ENCODE measurements around the gene SCN5A. TPM values are rescaled to one million over a fixed set of nuclear protein-coding genes. Genes with fewer than 3 reads are reported as not detected.

Gene SCN5A
- total RNA-seq, 4 donors from 2014 or later: 0.42 to 1.3 (median 0.77) TPM

- TF ChIP-seq POLR2AphosphoS5 (IDR thresholded peaks at IDR 0.05) (no peak), CTCF (IDR thresholded peaks at IDR 0.05) (no peak), POLR2A (IDR thresholded peaks at IDR 0.05; ENCODE audit: low read depth) (no peak), EP300 (IDR thresholded peaks at IDR 0.05) (no peak)
- no peaks in the 10 kb centered on the region for H3K27me3 ChIP-seq
- peaks cover 0 to 23% (median 0%) of the 10 kb centered on the region in 4 donors for H3K36me3 ChIP-seq
- no peak overlapping the region for H3K4me3 ChIP-seq
- H3K4me1 ChIP-seq: peaks cover 0 to 9% (median 0%) of the 10 kb centered on the region in 4 donors
- no peaks in the 10 kb centered on the region for H3K9me3 ChIP-seq
- intact Hi-C loops (cut with DNase I): no loop called here
- 87% methylated on average over 7 of the region's 9 CpGs for WGBS
- no peak for DNase-seq (ENCODE audit: extremely low spot score)
- H3K27ac ChIP-seq (replicated peaks in 1 of 4): no peak overlapping the region
Measured at GRCh38 chr3:38614651-38615352, 34.7 kb downstream of the SCN5A start.

DNA sequence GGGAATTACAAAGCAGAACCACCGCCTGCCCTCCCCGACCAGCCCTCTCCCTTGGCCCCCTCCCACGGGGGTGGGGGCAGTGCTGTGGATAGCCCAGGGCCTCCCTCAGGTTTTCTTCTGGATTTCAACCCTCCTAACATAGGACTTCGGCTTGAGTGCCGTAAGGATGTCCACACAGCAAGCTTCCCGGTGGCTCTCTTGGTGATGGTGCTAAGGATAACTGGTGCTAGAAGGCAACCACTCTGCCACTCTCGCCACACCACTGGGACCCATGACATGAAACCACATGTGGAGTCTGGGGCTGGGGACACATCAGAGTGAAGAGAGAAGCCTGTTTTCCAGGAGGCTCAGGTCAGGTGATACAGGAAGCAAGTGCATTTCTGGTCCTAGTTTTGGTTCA is 35.4 kb downstream of the SCN5A start:
- Histone ChIP-seq H3K27me3 (no peaks in the 10 kb centered on the region), H3K4me1 (peaks cover 0 to 9% (median 0%) of the 10 kb centered on the region in 4 donors), H3K4me3 (no peak overlapping the region), H3K36me3 (peaks cover 0 to 30% (median 0%) of the 10 kb centered on the region in 4 donors), H3K9me3 (no peaks in the 10 kb centered on the region), H3K27ac (replicated peaks in 1 of 4) (no peak overlapping the region)
- WGBS: 87% methylated on average over 7 of the region's 7 CpGs
- TF ChIP-seq EP300 (IDR thresholded peaks at IDR 0.05) (no peak), POLR2AphosphoS5 (IDR thresholded peaks at IDR 0.05) (no peak), CTCF (IDR thresholded peaks at IDR 0.05) (no peak), POLR2A (IDR thresholded peaks at IDR 0.05; ENCODE audit: low read depth) (no peak)
- intact Hi-C loops (cut with DNase I): no loop called here
- DNase-seq (ENCODE audit: extremely low spot score): no peak

GRCh38 chr3:38613426-38613825 is 36.1 kb downstream of the SCN5A start:
- 88% methylated on average over 5 of the region's 5 CpGs for WGBS
- no peak for DNase-seq (ENCODE audit: extremely low spot score)
- TF ChIP-seq EP300 (IDR thresholded peaks at IDR 0.05) (no peak), POLR2AphosphoS5 (IDR thresholded peaks at IDR 0.05) (no peak), POLR2A (IDR thresholded peaks at IDR 0.05; ENCODE audit: low read depth) (no peak), CTCF (IDR thresholded peaks at IDR 0.05) (no peak)

GRCh38 chr3:38611866-38612265 is 37.6 kb downstream of the SCN5A start:
- WGBS: 100% methylated on average over 1 of the region's 4 CpGs
- Histone ChIP-seq H3K9me3 (no peaks in the 10 kb centered on the region), H3K4me1 (peaks cover 0 to 9% (median 0%) of the 10 kb centered on the region in 4 donors), H3K27me3 (no peaks in the 10 kb centered on the region), H3K4me3 (no peak overlapping the region), H3K36me3 (peaks cover 0 to 52% (median 0%) of the 10 kb centered on the region in 4 donors), H3K27ac (replicated peaks in 1 of 4) (no peak overlapping the region)
- TF ChIP-seq POLR2A (IDR thresholded peaks at IDR 0.05; ENCODE audit: low read depth) (no peak), EP300 (IDR thresholded peaks at IDR 0.05) (no peak), POLR2AphosphoS5 (IDR thresholded peaks at IDR 0.05) (no peak), CTCF (IDR thresholded peaks at IDR 0.05) (no peak)
- no peak for DNase-seq (ENCODE audit: extremely low spot score)
- intact Hi-C loops (cut with DNase I): no loop called here

More at GRCh38 chr3:38613426-38613825, 36.1 kb downstream of the SCN5A start:
- Histone ChIP-seq H3K4me1 (peaks cover 0 to 9% (median 0%) of the 10 kb centered on the region in 4 donors), H3K4me3 (no peak overlapping the region), H3K9me3 (no peaks in the 10 kb centered on the region), H3K36me3 (peaks cover 0 to 36% (median 0%) of the 10 kb centered on the region in 4 donors), H3K27ac (replicated peaks in 1 of 4) (no peak overlapping the region), H3K27me3 (no peaks in the 10 kb centered on the region)
- intact Hi-C loops (cut with DNase I): no loop called here
